GM12878 (cell line): Measurements from ENCODE around the gene LRIG2. TPM values are rescaled to one million over a fixed set of nuclear protein-coding genes. Genes with fewer than 3 reads are reported as not detected.

Experiments
- ATAC-seq: fragments of 200-7000 bp; cut with Tn5 transposase; 3 replicates; pipeline ENCODE4 v1.9.1; 2020; ENCODE audit warnings: mild to moderate bottlenecking, moderate library complexity
- BruUV-seq: library from RNA; stranded (reverse); fragments of 400-500 nt; replicated peaks from 2 replicates; lab custom pipeline; 2021; lab: Mats Ljungman, UMichigan
- CTCF ChIA-PET: fragments of 300-600 bp; sonication (Branson Sonifier 250); formaldehyde crosslinking; extraction: SDS; loops from one replicate; lab custom pipeline; 2021; ENCODE audit warnings: inconsistent platforms; lab: Yijun Ruan, JAX
- POLR2A ChIA-PET: fragments of 350-600 bp; formaldehyde crosslinking; extraction: SDS; loops from one replicate; lab custom pipeline; 2021; ENCODE audit warnings: inconsistent platforms; lab: Charles Lee
- RAD21 ChIA-PET: fragments of 300-600 bp; sonication (Branson Sonifier 250); formaldehyde crosslinking; loops from one replicate; lab custom pipeline; 2023; ENCODE audit warnings: antibody characterized with exemption; ENCODE audit not compliant: unreplicated experiment; lab: Charles Lee
- SMC1A ChIA-PET: fragments of 300-600 bp; sonication (Branson Sonifier 250); formaldehyde crosslinking; loops from one replicate; lab custom pipeline; 2023; ENCODE audit not compliant: unreplicated experiment, uncharacterized antibody; lab: Charles Lee
- DNase-seq: peaks from one replicate; pipeline ENCODE4 v3.0.0-alpha.2; 2011; ENCODE audit warnings: low read depth, low spot score
- FAIRE-seq: peaks from 3 replicates; lab custom pipeline; 2011; peaks lifted over from hg19 to GRCh38; lab: Jason Lieb, UNC
- H2AFZ ChIP-seq: 2 replicates; pipeline ENCODE4 v1.6.0; 2011; ENCODE audit warnings: low read depth, low read length, control low read depth; ENCODE audit not compliant: control insufficient read depth
- H3K27ac ChIP-seq: 2 replicates; pipeline ENCODE4 v1.5.1; 2011; ENCODE audit warnings: control low read depth; ENCODE audit not compliant: control insufficient read depth, insufficient read depth
- H3K27me3 ChIP-seq, 2 experiments: replicated peaks in 1 of 2; 2 replicates each; pipeline versions ENCODE4 v1.6.0 to v1.6.1; 2011; ENCODE audit warnings: low read length in 1 of 2; ENCODE audit not compliant: control insufficient read depth in 2 of 2, insufficient read depth in 2 of 2
- H3K36me3 ChIP-seq, 2 experiments: 2 replicates each; pipeline ENCODE4 v1.5.1; 2011; ENCODE audit warnings: low read length in 1 of 2; ENCODE audit not compliant: control insufficient read depth in 2 of 2, insufficient read depth in 2 of 2
- H3K4me1 ChIP-seq: 2 replicates; pipeline ENCODE4 v1.6.1; 2011; ENCODE audit warnings: mild to moderate bottlenecking, low read length, moderate library complexity, mixed read lengths; ENCODE audit not compliant: control insufficient read depth, insufficient read depth
- H3K4me2 ChIP-seq: 2 replicates; pipeline ENCODE4 v1.6.0; 2011; ENCODE audit warnings: control low read depth; ENCODE audit not compliant: control insufficient read depth, insufficient read depth
- H3K4me3 ChIP-seq: fragments of 200-600 bp; sonication (generic); 2 replicates; pipeline ENCODE4 v1.5.1; 2016
- H3K79me2 ChIP-seq: 2 replicates; pipeline ENCODE4 v1.6.0; 2011; ENCODE audit warnings: low read length; ENCODE audit not compliant: control insufficient read depth, insufficient read depth
- H3K9ac ChIP-seq: 2 replicates; pipeline ENCODE4 v1.8.0; 2011; ENCODE audit warnings: low read length, control low read depth, mixed read lengths; ENCODE audit not compliant: control insufficient read depth, insufficient read depth
- H3K9me3 ChIP-seq: replicated peaks from 3 replicates; pipeline ENCODE4 v1.5.1; 2011; ENCODE audit warnings: mild to moderate bottlenecking, low read length; ENCODE audit not compliant: control insufficient read depth, insufficient read depth
- H4K20me1 ChIP-seq: 2 replicates; pipeline ENCODE4 v1.6.0; 2011; ENCODE audit not compliant: control insufficient read depth, insufficient read depth
- ATF2 ChIP-seq: IDR thresholded peaks from 2 replicates; pipeline ENCODE4 v1.6.1; 2012; ENCODE audit warnings: low read length, inconsistent platforms
- CHD4 ChIP-seq: fragments of 200-600 bp; sonication (generic); IDR thresholded peaks from 2 replicates; pipeline ENCODE4 v1.6.1; 2016; ENCODE audit warnings: mild to moderate bottlenecking
- EED ChIP-seq: sonication (generic); IDR thresholded peaks from 2 replicates; pipeline ENCODE4 v1.6.1; 2016; ENCODE audit warnings: antibody characterized with exemption, low read depth
- ETV6 ChIP-seq, 2 experiments: fragments of 450-650 bp in 1 of 2; IDR thresholded peaks in 1 of 2; conservative IDR thresholded peaks in 1 of 2; 2 replicates each; pipeline ENCODE4 v1.6.1; 2014; ENCODE audit warnings: antibody characterized with exemption in 1 of 2, borderline replicate concordance in 1 of 2, low read depth in 1 of 2, mild to moderate bottlenecking in 1 of 2, moderate library complexity in 1 of 2
- MYB ChIP-seq: fragments of 150-350 bp; IDR thresholded peaks from 2 replicates; pipeline ENCODE4 v1.6.1; 2014; ENCODE audit warnings: mild to moderate bottlenecking, low read depth, low read length, borderline replicate concordance
- NFYB ChIP-seq: IDR thresholded peaks from 2 replicates; pipeline ENCODE4 v1.6.1; 2011; ENCODE audit warnings: low read depth, mild to moderate bottlenecking, low read length, improper control_type of control experiment, moderate library complexity; ENCODE audit not compliant: insufficient read depth
- TAF1 ChIP-seq: IDR thresholded peaks from 2 replicates; pipeline ENCODE4 v1.6.1; 2011; ENCODE audit warnings: mild to moderate bottlenecking, low read depth, low read length, borderline replicate concordance
- YBX1 ChIP-seq: fragments of 450-650 bp; IDR thresholded peaks from 2 replicates; pipeline ENCODE4 v1.6.1; 2016; ENCODE audit warnings: antibody characterized with exemption
- WGBS: methylation state at CpG from one replicate; pipeline ENCODE4 v1.1.6; 2016; ENCODE audit warnings: low lambda C conversion rate; ENCODE audit not compliant: insufficient replicate concordance, insufficient coverage; ENCODE audit errors: missing lambda C conversion rate; 5-methylcytosine and 5-hydroxymethylcytosine counted together
- in situ Hi-C: fragments of 300-500 bp; cut with MboI; formaldehyde crosslinking; loops from 9 replicates; pipeline ENCODE4 v1.14.3; 2018; ENCODE audit warnings: mixed read lengths
- intact Hi-C: fragments of 100-400 bp; cut with micrococcal nuclease; formaldehyde crosslinking; loops from one replicate; pipeline ENCODE4 v1.14.2; 2022; ENCODE audit not compliant: unreplicated experiment
- polyA plus RNA-seq, 11 experiments: library from polyadenylated mRNA; depleted of rRNA in 4 of 11; unstranded in 6 of 11; stranded (reverse) in 5 of 11; fragments of >200 nt; fragmentation: Nextera tagmentation in 4 of 11; fragmentation: Illumina TruSeq in 1 of 11; extraction: Ambion mirVana in 4 of 11; extraction: Trizol in 1 of 11; gene quantifications; 1 replicate in 1 of 11; 2 replicates in 10 of 11; pipeline versions ENCODE4 v1.2.1 to v1.2.3, GENCODE V29; 2011 to 2016; ENCODE audit warnings: inconsistent platforms in 2 of 11, missing spikeins in 2 of 11, low read depth in 1 of 11
- total RNA-seq, 4 experiments: library from RNA; depleted of rRNA in 3 of 4; stranded (reverse); fragments of >200 nt in 3 of 4; fragmentation: Illumina TruSeq in 1 of 4; extraction: Trizol in 1 of 4; gene quantifications; 2 replicates each; pipeline versions ENCODE4 v1.2.1 to v1.2.3, GENCODE V29; 2013 to 2021
- TF ChIP-seq, protein P1 (sequence below): fragments of 450-650 bp; IDR thresholded peaks from 2 replicates; pipeline ENCODE4 v1.6.1; 2017; ENCODE audit warnings: borderline replicate concordance

LRIG2 gene
- total and polyA plus RNA-seq, 10 of the 15 experiments (the other 5 are each of a cell fraction or from before 2014, with no cell fraction given) = 0.77 to 11.8 (median 5.1) TPM

- TF ChIP-seq, protein P1, sequence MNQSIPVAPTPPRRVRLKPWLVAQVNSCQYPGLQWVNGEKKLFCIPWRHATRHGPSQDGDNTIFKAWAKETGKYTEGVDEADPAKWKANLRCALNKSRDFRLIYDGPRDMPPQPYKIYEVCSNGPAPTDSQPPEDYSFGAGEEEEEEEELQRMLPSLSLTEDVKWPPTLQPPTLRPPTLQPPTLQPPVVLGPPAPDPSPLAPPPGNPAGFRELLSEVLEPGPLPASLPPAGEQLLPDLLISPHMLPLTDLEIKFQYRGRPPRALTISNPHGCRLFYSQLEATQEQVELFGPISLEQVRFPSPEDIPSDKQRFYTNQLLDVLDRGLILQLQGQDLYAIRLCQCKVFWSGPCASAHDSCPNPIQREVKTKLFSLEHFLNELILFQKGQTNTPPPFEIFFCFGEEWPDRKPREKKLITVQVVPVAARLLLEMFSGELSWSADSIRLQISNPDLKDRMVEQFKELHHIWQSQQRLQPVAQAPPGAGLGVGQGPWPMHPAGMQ = no peak
- TF ChIP-seq ATF2 = no peak
- no peak for TF ChIP-seq EED
- TF ChIP-seq ETV6 (conservative IDR thresholded peaks at IDR 0.05 in 1 of 2, IDR thresholded peaks at IDR 0.05 in 1 of 2; ENCODE audit: borderline replicate concordance in 1 of 2, low read depth in 1 of 2) = no peak
- TF ChIP-seq TAF1 = no peak
Measured at GRCh38 chr1:113088972-113089371, 16.0 kb downstream of the LRIG2 start (continued).

- intact Hi-C loops = no loop called here
- SMC1A ChIA-PET = interaction anchor here (0.6 kb wide), 1 partner anchor 591 kb away, joined by 5 read pairs; no protein-coding TSS in a partner anchor
- 96% methylated on average over 1 of the region's 1 CpG for WGBS
- in situ Hi-C loops = no loop called here
- Histone ChIP-seq H3K9ac (no peak overlapping the region), H3K9me3 (no peaks in the 10 kb centered on the region), H3K4me2 (no peak overlapping the region), H3K4me3 (no peak overlapping the region), H3K36me3 (peaks cover 0 to 12% of the 10 kb centered on the region in 2 experiments; a peak in 2 of 4 replicates), H3K27ac (no peak overlapping the region), H2AFZ (no peak overlapping the region), H3K4me1 (no peaks in the 10 kb centered on the region), H3K27me3 (no peaks in the 10 kb centered on the region), H3K79me2 (no peaks in the 10 kb centered on the region), H4K20me1 (no peaks in the 10 kb centered on the region)
- CTCF ChIA-PET = interaction anchor here (0.6 to 2.3 kb wide), 3 partner anchors 17 to 209 kb away, joined by 3 to 15 read pairs (median 4); partner anchors contain the start of gene LRIG2
- no TSS peak for BruUV-seq
- ATAC-seq (no peak), DNase-seq (no peak), FAIRE-seq (no peak)
- POLR2A ChIA-PET = no interaction called here
- no peak for TF ChIP-seq MYB
- TF ChIP-seq NFYB = no peak
- no peak for TF ChIP-seq CHD4
- no peak for TF ChIP-seq YBX1
- RAD21 ChIA-PET = no interaction called here
Measured at GRCh38 chr1:113090051-113090450, 17.1 kb downstream of the LRIG2 start.
